Dendritic cell treated with granulocyte-macrophage colony-stimulating factor and Interleukin-4, amounts not matched to agents 40 ng/mL and 50 ng/mL, for 4 days (primary cell): ENCODE data around the gene HMGCS2.

Source experiments
- H3K27ac Mint-ChIP-seq: one replicate; pipeline ENCODE4 v1.8.0; 2022; ENCODE audit warnings: mild to moderate bottlenecking, mixed read lengths
- H3K27me3 Mint-ChIP-seq: one replicate; pipeline ENCODE4 v1.8.0; 2022; ENCODE audit warnings: mild to moderate bottlenecking, mixed read lengths
- H3K36me3 Mint-ChIP-seq: one replicate; pipeline ENCODE4 v1.8.0; 2022; ENCODE audit warnings: low read depth, mixed read lengths
- H3K4me1 Mint-ChIP-seq: one replicate; pipeline ENCODE4 v1.8.0; 2022; ENCODE audit warnings: low read depth, mixed read lengths
- H3K4me3 Mint-ChIP-seq: one replicate; pipeline ENCODE4 v1.8.0; 2022; ENCODE audit warnings: mild to moderate bottlenecking, moderate library complexity, mixed read lengths
- H3K9me3 Mint-ChIP-seq: one replicate; pipeline ENCODE4 v1.8.0; 2022; ENCODE audit warnings: mixed read lengths
- intact Hi-C: fragments of 100-400 bp; cut with micrococcal nuclease; formaldehyde crosslinking; loops from one replicate; pipeline ENCODE4 v1.15.0; 2022

Gene HMGCS2

DNA sequence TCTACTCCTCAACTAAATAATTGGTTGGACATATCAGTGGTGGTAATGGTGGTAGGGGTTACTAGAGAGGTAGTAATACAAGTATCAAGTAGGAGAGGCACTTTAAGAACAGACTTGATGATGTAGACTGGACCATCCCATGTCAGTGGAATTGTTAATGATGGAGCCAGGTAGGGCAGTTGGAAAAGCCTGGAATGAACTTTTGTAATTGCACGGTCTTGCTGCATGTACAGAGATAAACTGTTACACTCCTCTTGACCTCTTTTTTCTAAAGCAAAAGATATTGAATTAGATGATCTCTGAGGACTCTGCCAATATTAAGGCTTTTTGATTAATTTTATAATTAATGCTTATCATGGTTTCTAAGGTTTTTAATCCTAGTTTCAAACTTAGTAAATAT lies 5.8 kb downstream of the HMGCS2 start:
- no peaks in the 10 kb centered on the region for H3K4me1 Mint-ChIP-seq

DNA sequence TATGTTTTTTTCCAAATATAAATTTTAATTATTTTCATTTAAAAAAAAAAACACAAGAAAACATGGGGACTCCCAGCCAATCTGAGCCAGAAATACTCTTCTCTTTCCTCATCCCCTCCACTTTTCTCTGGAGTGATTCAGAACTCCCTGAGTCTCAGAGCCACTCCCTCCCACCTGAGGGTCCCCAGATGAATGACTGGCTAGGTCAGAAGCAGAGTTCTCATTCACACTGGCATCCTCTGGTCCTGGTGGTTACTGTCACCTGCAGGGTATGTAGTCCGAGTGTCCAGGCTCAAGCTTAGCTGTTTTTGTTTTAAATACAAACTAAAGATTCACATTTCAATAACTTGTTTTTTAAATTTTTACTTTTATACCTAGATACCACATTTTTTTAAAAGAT lies 6.3 kb downstream of the HMGCS2 start:
- Mint-ChIP-seq H3K4me3 (no peak overlapping the region), H3K27me3 (peaks cover 2% of the 10 kb centered on the region), H3K36me3 (no peaks in the 10 kb centered on the region), H3K9me3 (no peaks in the 10 kb centered on the region), H3K27ac (no peak overlapping the region), H3K4me1 (no peaks in the 10 kb centered on the region)
- intact Hi-C loops = no loop called here

More for the DNA sequence above, 5.8 kb downstream of the HMGCS2 start:
- H3K27ac Mint-ChIP-seq = no peak overlapping the region
- no peaks in the 10 kb centered on the region for H3K9me3 Mint-ChIP-seq
- H3K36me3 Mint-ChIP-seq = no peaks in the 10 kb centered on the region
- H3K27me3 Mint-ChIP-seq = peaks cover 2% of the 10 kb centered on the region
- no peak overlapping the region for H3K4me3 Mint-ChIP-seq
- intact Hi-C loops = no loop called here

DNA sequence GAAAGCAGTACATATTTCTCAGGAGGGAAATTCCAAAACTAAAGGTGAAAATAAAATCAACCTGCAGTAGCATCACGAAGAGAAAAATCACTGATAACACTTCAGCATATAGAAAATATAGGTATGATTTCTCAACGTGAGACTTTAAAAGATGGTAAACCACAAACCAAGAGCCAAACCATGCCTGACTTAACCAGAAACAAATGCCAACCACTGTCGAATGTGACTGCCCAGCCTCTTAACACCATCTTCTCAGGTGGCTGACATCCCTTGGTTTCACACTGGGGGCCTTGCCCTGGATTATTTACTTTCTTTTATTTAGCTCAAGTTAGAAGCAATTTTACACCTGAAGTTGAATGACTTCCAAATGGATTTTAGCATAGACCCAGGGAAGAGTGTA lies 10.1 kb downstream of the HMGCS2 start:
- no peaks in the 10 kb centered on the region for H3K4me1 Mint-ChIP-seq
- intact Hi-C loops = no loop called here
- no peaks in the 10 kb centered on the region for H3K36me3 Mint-ChIP-seq
- no peaks in the 10 kb centered on the region for H3K9me3 Mint-ChIP-seq
- no peaks in the 10 kb centered on the region for H3K27me3 Mint-ChIP-seq
- no peak overlapping the region for H3K27ac Mint-ChIP-seq
- no peak overlapping the region for H3K4me3 Mint-ChIP-seq

DNA sequence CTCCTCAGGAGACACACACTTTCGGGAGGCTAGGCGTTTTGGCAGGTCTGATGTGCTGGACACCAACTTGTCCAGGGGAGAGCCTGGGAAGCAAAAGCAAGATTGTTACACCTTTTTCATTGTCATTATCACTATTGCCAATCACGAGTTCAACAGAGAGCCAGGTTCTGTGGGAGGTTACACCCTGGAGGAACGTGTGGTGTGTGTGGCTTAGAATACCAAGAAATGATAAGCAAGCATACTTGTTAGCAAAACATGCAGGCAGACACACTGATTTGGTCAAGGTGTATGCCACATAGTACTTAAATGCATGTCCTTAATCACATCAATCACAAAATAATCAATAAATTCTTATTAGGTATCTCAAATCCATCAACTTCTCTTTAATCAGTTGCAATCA lies 16.1 kb downstream of the HMGCS2 start:
- Mint-ChIP-seq H3K36me3 (no peaks in the 10 kb centered on the region), H3K9me3 (no peaks in the 10 kb centered on the region), H3K27me3 (peaks cover 9% of the 10 kb centered on the region), H3K4me1 (peaks cover 7% of the 10 kb centered on the region), H3K27ac (no peak overlapping the region), H3K4me3 (no peak overlapping the region)
- intact Hi-C loops = no loop called here

DNA sequence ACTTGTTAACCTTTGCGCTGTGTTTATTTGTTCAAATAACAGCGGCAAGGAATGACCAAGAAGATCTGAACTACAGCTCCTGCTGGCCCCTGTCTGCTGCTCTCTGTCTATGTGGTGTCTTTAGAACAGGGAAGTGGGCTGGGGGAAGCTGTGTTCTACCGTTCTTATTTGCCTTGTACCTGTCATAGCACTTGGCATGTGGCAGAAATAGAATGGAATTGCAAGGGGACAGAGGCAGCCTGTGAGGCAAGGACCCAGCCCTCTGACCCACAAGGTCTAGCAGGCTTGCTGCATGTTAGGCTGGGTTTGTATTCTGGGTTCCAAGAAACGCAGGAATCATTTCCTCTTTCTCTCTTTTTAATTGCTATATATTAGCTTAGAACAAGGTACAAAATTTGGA lies 20.7 kb downstream of the HMGCS2 start:
- peaks cover 9% of the 10 kb centered on the region for H3K27me3 Mint-ChIP-seq
- H3K9me3 Mint-ChIP-seq = no peaks in the 10 kb centered on the region
- H3K4me3 Mint-ChIP-seq = no peak overlapping the region
- intact Hi-C loops = no loop called here
- H3K36me3 Mint-ChIP-seq = no peaks in the 10 kb centered on the region
- no peak overlapping the region for H3K27ac Mint-ChIP-seq
- H3K4me1 Mint-ChIP-seq = peaks cover 16% of the 10 kb centered on the region

DNA sequence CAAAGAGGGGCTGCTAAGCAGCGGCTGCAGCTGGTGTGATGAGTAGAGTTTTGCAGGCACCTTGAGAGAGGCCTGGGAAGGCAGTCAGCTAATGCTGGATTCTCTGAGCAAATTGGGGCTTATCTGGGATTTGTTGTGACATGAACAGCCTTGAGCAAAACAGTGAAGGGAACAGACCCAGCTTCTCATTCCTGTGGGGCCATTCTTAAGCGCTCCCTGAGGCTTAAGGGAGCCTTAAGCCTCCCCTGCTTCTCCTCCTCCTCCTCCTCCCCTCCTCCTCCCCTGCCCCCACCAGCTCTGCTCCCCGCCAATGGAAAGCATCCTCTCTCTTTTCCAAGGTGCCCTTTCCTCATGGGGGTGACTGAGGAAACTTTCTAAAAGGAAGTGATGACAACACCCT lies 21.3 kb downstream of the HMGCS2 start:
- intact Hi-C loops = no loop called here
- Mint-ChIP-seq H3K4me1 (peaks cover 16% of the 10 kb centered on the region), H3K27me3 (peaks cover 9% of the 10 kb centered on the region), H3K9me3 (no peaks in the 10 kb centered on the region), H3K36me3 (no peaks in the 10 kb centered on the region), H3K27ac (no peak overlapping the region), H3K4me3 (no peak overlapping the region)

DNA sequence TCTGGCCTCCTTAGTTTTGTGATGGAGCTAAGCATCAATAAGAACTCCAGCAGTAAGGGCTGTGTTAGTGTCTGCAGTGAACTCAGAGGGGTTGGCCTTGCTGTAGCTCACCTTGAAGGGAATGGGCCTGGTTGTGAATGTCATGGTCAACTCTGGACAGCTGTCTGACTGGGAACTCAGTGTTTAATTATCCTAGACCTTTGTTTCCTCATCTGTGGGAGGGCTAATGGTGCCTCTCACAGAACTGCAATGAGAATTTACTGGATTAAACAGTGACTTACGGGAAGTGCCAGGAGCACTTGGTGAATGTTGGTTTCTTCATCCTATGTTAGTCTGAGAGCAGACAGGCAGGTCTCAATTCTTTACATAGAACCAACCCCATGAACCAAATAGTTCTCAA lies 23.7 kb downstream of the HMGCS2 start:
- H3K27me3 Mint-ChIP-seq = peaks cover 9% of the 10 kb centered on the region
- H3K4me1 Mint-ChIP-seq = peaks cover 16% of the 10 kb centered on the region
- intact Hi-C loops = loop anchor here (2.0 kb wide), 1 partner anchor 64 kb away; no protein-coding TSS in a partner anchor
- no peaks in the 10 kb centered on the region for H3K36me3 Mint-ChIP-seq
- no peak overlapping the region for H3K4me3 Mint-ChIP-seq
- no peaks in the 10 kb centered on the region for H3K9me3 Mint-ChIP-seq
- H3K27ac Mint-ChIP-seq = no peak overlapping the region

DNA sequence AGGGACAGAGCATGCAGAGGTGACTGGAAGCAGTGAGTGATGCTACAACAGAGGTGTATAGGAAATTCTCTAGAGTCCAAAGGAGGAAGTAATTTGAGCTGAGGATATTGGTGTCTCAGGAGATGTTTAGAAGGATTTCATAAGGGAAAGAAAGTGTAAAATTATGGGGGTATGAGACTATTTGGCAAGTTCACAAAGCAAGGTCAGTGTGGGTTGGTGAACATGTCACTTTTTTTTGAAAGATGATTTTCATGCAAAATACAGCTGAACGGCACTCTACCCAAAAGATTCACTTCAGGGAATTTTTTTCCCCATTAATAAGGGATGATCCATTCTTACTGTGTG lies 24.1 kb downstream of the HMGCS2 start:
- no peak overlapping the region for H3K4me3 Mint-ChIP-seq
- intact Hi-C loops = loop anchor here (1.0 to 2.0 kb wide), 2 partner anchors 43 to 64 kb away; no protein-coding TSS in a partner anchor
- no peaks in the 10 kb centered on the region for H3K9me3 Mint-ChIP-seq
- H3K36me3 Mint-ChIP-seq = no peaks in the 10 kb centered on the region
- no peak overlapping the region for H3K27ac Mint-ChIP-seq
- peaks cover 16% of the 10 kb centered on the region for H3K4me1 Mint-ChIP-seq
- H3K27me3 Mint-ChIP-seq = peaks cover 5% of the 10 kb centered on the region

DNA sequence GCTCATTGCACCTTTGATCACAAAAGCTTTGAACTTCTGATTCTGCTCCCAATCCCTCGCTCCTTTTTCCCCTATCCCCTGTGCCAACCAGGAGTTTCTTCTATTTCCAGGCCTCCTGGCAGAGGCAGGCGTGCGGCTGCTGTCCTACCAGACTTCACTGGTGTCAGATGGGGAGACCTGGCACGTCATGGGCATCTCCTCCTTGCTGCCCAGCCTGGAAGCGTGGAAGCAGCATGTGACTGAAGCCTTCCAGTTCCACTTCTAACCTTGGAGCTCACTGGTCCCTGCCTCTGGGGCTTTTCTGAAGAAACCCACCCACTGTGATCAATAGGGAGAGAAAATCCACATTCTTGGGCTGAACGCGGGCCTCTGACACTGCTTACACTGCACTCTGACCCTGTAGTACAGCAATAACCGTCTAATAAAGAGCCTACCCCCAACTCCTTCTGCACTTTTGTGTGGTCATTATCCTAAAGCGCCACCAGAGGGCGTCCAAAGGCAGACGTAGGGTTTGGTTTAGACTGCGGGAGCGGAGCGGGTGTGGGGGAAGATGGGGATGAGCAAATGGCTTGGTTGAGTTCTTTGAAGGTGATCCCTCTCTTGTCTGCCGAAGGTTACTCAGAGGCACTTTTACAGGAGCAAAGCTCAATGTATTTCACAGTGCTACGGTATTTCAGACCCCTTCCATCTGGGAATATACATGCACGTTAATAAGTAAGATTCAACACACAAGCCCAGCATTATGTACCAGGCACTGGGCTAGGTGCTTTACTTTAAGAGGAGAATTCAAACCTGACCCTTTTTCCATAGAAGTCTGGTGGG lies 24.7 kb downstream of the HMGCS2 start:
- Mint-ChIP-seq H3K27me3 (no peaks in the 10 kb centered on the region), H3K9me3 (no peaks in the 10 kb centered on the region), H3K27ac (no peak overlapping the region), H3K4me1 (peaks cover 16% of the 10 kb centered on the region), H3K4me3 (no peak overlapping the region), H3K36me3 (no peaks in the 10 kb centered on the region)
- intact Hi-C loops = loop anchor here (1.0 to 2.0 kb wide), 2 partner anchors 43 to 65 kb away; no protein-coding TSS in a partner anchor

DNA sequence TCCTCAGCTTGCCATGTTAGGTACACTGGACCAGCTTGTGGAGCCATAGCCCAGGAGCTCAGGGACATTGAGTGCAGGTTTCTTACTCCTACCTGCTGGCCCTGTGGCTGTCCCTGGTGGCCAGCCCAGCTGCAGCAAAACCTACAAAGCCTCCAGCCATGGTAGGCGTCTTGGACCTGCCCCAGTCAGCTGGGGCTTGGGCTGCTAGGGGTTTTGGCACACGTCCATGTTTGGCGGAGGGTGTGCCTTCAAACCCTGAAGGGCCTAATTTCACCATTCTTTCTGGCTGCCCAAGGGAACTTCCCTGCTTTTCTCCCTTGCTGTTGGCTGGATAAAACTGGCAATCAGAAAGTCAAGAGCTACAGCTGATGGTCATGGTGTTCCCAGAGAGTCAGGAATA lies 25.4 kb downstream of the HMGCS2 start:
- Mint-ChIP-seq H3K4me3 (no peak overlapping the region), H3K9me3 (no peaks in the 10 kb centered on the region), H3K4me1 (peaks cover 16% of the 10 kb centered on the region), H3K27me3 (no peaks in the 10 kb centered on the region), H3K36me3 (no peaks in the 10 kb centered on the region), H3K27ac (no peak overlapping the region)
- intact Hi-C loops = no loop called here

DNA sequence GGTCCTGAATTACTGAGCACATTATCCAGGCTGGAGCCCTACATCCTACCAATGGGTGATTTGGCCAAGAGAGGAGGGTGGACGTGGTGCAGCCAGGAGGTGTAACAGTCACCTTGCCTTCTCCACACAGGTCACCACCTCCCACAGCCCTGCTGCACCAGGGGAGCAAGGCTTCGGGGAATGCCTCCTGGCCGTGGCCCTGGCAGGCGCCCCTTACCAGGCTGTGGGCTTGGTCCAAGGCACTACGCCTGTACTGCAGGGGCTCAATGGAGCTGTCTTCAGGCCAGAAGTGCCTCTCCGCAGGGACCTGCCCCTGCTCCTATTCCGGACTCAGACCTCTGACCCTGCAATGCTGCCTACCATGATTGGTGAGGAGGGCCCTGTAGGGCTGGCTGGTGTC lies 26.0 kb downstream of the HMGCS2 start:
- Mint-ChIP-seq H3K27ac (no peak overlapping the region), H3K36me3 (no peaks in the 10 kb centered on the region), H3K9me3 (no peaks in the 10 kb centered on the region), H3K4me3 (no peak overlapping the region), H3K4me1 (peaks cover 10% of the 10 kb centered on the region), H3K27me3 (no peaks in the 10 kb centered on the region)
- intact Hi-C loops = no loop called here

DNA sequence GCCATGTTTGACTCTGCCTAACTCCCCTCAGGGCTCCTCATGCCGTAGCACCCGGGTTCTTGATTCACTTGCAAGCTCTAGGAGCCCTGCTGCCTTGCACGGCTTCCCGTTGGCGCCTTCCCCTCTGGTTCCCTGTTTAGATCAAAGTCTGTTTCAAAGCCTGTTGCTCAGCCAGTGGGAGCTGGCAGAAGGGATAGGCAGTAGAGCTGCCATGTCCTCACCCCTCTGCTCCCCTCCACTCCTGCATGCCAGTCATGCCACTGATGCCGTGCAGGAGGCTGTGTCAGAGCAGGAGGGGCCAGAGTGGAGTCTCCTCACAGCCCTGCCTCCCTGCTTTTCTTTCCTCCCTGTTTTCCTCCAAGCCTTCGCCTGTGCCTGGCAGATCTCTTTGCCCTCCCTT lies 26.5 kb downstream of the HMGCS2 start:
- Mint-ChIP-seq H3K4me3 (no peak overlapping the region), H3K9me3 (no peaks in the 10 kb centered on the region), H3K27ac (no peak overlapping the region), H3K4me1 (peaks cover 6% of the 10 kb centered on the region), H3K27me3 (no peaks in the 10 kb centered on the region), H3K36me3 (no peaks in the 10 kb centered on the region)
- intact Hi-C loops = no loop called here

DNA sequence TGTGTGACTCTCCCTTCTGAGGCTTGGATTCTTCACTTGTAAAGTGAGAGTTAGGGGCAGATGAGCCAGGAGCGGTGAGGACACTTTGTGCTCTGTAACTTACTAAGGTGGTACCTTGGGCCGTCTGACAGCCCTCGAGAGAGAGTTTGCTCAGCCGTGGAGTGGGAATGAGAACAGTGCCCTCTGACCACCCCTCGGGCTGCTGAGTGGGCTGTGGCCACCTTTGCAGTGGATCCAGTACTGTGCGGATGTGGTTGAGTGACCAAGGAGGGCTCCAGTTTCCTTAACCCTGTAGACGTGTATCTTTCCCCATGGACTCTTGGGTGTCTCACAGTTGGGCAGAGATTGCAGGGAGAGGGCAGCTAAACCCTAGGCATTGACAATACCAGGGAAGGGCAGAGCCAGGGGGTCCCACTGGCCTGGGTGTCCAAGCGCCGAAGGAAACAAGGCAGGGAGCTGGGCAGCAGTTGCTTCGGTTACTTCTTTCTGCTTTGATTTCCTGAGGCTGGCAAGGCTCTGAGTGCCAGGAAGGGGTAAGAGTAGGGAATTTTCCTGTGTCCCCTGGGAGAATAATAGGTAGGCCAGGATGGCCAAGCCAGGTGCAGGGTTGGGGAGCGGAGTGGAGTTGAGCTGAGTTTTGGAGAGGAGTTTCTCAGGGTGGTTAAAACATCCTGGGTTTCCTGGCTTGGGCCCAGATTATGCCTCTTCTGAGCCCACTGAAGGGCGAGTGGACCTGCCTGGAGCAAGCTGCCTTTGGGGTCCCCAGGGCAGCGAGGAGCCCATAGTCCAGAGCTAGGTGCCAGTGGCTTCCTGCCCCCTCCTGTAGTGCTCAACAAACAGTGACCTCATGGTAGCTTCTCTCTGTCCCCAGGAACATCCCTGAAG lies 27.6 kb downstream of the HMGCS2 start:
- no peak overlapping the region for H3K4me3 Mint-ChIP-seq
- H3K9me3 Mint-ChIP-seq = no peaks in the 10 kb centered on the region
- no peaks in the 10 kb centered on the region for H3K27me3 Mint-ChIP-seq
- intact Hi-C loops = no loop called here
- no peak overlapping the region for H3K27ac Mint-ChIP-seq
- H3K4me1 Mint-ChIP-seq = peaks cover 5% of the 10 kb centered on the region
- H3K36me3 Mint-ChIP-seq = no peaks in the 10 kb centered on the region

DNA sequence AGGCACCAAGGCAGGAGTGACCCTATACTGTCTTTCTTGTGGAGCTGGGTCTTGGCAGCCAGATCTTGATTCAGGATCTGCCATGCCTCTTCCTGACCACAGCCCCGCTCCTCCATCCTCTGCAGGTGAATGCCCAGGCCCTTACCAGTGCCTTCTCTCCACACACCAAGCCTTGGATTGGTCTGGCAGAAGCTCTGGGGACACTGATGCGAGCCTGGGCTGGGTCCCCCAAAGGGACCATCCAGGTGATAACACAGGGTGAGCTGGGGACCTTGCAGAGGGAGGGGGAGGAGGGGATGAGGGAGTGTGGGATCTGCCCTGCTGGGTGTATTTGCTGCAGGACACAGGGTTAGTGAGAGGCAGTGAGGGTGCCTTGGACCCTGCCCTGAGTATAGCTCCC lies 28.4 kb downstream of the HMGCS2 start:
- Mint-ChIP-seq H3K4me3 (no peak overlapping the region), H3K27ac (no peak overlapping the region), H3K4me1 (peaks cover 5% of the 10 kb centered on the region), H3K27me3 (no peaks in the 10 kb centered on the region), H3K36me3 (no peaks in the 10 kb centered on the region), H3K9me3 (no peaks in the 10 kb centered on the region)
- intact Hi-C loops = no loop called here
